Dedifferentiated amniotic fluid mesenchymal stem cell (primary cell): ENCODE measurements around the gene EN1.

Experiments
- DNase-seq: peaks from one replicate; pipeline ENCODE4 v3.0.0-alpha.2; 2016; ENCODE audit errors: extremely low spot score

The EN1 gene

GRCh38 chr2:118856330-118856977 is 9.0 kb upstream of the EN1 start:
- DNase-seq, result no peak

- DNase-seq, result peak; percentile 54
These were observed 8.2 kb upstream of the EN1 start for GRCh38 chr2:118855451-118856279.

GRCh38 chr2:118854507-118855345 is 7.3 kb upstream of the EN1 start:
- DNase-seq, result no peak

DNA sequence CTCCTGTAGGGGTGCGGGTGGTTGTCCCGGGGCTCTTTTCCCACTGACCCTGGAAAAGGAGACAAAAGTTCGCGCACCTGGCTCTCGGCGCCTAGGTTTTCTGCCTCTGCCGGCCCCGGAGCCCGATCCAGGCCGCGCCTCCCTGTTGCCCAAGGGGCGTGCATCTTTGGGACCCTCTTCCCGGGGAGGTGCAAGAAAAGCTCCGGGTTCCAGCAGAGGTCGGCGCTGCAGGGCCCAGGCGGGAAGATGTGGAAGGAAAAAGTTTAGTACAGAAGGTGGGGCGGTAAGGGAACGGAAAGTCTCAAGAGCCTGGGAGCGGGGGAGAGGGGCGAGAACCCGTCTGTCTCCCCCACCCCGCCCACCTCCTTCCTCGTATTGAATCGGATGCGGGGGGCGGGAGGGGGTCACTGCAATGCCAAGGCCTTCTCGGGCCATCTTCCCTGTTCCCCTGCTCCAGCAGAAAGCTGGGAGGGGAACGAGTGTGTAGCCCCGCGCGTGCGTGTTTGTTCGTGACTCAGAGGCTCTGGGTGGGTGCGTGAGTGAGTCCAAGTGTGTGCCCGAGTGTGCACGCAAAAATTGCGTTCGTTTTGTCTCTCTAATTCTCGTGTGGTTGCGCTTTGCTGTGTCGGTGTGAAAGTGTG is 6.3 kb upstream of the EN1 start:
- no peak for DNase-seq

DNA sequence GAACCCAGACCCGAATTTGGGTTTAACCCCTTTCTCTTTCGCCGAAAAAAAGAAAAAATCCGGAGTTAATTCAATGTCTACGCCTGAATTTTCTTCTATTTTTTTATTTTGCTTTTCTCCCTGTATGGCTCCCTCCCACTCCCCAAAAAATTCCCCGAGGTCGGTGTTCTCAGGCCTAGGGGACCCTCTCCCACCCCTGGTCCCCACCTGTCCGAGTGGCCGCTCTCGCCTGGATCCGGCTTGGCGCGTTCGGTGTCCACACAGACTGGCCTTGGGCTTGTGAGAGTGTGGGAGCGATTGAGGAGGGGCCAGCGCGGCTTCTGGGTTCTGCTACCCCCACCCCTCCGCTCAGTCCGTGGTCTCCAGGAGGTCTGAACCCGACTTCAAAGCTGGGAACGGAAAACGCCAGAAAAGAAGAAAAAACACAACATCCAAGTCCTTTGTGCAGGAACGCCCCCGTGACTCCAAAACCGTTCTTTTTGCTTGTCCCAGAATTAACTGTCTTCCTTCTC is 5.7 kb upstream of the EN1 start:
- no peak for DNase-seq

DNA sequence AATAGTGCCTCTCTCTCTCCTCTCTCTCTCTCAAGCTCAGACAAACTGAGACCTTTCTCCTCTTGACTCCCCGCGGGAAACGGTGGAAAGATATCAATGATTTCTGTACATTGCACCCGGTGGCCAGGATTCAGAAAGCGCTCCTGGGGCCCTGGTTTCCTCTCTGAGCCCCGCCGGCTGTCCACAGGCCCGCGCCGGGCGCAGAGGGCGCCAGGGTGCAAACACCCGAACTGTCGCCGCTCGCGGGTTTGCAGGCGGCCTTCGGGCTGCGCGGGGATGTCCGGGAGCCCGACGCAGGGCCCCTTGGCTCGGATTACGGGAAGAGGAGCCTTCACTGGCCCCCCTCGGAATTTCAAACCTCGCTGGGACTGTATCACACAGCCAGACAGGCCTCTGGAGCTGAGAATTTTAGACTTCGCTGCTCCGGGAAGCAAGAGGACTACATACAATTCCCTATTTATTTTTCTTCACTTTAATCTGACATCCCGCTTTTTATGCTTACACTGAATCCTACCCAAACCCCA is 5.2 kb upstream of the EN1 start:
- DNase-seq, result no peak

GRCh38 chr2:118851650-118852049 is 4.2 kb upstream of the EN1 start:
- no peak for DNase-seq

- DNase-seq, result no peak
These were observed 3.5 kb upstream of the EN1 start for GRCh38 chr2:118850901-118851415.

- no peak for DNase-seq
These were observed 2.9 kb upstream of the EN1 start for GRCh38 chr2:118850168-118850900.

DNA sequence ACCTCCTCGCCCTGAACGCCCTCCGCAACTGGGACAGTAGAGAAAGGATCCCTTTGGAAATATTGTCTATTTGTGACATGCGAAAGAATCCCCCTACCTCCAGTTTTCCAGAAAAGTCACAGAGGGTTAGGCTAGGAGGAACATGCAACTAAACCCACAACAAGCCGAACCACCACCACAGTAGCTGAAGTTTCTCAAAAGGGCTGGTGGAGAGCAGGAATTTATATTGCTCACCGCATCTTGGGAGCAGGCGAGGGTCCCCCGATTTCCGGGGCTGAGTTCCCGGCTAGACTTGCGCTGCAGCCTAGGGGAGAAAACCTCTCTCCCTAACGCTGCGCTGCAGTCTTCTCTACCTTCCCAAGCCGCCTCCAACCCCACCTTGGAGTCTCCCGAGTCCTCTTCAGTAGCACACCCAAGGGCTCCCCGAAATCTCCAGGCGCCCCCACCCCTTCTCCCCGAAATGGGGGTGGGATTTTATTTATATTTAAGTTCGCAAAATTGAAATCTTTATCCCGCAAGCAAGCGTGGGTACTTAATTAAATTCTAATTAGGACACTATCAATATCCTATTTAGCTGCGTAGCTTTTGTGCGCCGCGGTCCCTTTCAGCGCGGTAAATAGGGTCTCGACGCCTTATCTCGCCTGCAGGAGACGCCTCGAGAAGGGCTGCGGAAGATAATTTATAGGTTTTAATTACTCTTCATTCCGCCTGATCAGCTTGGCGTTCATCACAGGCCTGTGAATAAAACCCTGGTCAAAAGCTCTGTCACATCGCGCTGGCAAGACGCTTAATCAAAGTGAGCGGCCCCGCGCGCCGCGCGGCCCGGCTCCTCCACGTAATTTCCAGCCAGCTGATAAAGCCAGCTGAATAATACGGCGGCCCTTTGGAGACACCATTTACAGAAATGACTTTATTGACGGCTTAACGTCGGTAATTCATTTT is 2.0 kb upstream of the EN1 start:
- DNase-seq, result no peak

DNA sequence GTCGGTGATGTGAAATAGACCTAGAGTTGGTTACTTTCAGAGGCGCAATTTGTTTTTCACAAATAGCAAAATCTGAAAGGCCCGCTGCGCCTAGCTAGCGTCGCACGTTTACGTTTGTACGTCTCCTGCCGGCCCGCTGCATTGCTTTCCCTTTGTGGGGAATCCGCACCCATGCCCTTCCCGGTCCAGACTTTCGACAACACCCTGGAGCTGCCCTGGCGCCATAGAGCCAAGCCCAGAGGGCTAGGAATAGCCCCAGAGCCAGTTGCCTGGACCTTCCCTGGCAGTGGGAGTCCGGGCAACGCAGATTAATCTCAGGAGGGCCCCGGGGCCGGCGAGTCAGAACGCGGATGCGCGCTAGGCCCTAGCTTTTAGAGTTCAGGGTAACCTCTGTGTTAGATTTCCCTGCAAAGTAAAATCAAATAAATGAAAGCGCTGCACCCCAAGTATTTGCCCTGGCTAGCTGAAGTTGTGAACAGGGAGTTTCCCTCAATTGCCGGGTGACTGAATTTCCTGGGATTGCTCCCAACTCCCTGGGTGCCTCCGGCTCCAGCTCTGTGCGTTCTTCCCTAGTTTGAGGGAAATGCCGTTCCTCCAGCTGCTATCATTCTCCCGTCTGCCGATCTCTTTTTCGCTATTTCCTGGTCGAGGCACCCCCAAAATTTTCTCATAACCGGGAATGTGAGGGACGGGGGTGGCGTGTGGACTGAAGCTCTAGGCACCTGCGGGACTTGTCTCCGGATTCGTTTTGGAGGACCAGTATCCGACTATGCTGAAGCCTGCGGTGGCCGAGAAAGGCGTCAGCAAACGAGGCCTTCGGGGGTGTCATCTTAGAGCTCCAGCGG is 1.2 kb upstream of the EN1 start:
- DNase-seq, result no peak

DNA sequence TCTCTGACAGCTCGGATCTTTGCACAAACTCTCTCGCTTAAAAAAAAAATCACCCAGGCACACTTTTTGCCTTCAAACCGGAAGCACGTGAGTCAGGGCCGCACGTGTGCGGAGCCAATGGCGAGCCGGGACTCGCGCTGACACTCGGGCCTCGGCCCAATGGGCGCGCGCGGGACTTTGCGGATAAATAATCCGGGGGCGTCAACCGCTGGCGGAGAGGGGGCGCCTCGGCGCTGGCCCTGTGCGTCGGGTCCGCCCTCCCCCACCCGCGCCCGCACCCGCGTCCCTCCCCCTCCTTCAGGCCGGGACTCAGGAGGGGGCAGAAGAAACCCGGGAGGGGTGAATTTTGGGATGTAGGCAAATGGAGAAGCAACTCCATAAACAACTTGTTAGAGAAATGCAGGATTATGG is 319 bp upstream of the EN1 start:
- no peak for DNase-seq

GRCh38 chr2:118846442-118846952 is 951 bp downstream of the EN1 start:
- DNase-seq, result no peak

GRCh38 chr2:118845522-118846441 is 1.7 kb downstream of the EN1 start:
- no peak for DNase-seq

DNA sequence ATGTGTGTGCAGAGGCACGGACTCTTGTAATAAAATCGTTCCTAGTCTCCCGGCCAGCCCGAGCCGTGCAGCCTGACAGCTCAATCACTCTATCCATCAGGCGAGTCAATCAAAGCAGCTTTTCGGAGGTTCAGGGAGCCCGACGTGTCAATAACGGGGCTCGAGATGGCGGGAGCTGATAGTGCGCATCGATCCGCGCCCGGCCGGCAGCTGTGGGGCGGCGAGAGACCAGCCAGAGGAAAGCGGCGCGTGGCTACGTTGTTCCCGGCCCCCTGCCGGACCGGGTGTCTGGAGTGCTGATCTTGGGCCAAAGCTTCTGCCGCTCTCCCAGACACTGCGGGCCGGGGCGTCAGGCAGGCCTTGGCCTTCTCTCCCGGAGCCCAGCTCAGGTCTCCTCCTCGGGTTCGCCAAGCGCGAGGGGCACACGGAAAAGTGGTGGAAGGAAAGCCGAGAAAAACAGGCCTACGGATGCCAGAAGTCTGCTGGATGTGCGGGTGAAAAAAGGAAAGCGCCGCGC is 2.4 kb downstream of the EN1 start:
- DNase-seq, result no peak

DNA sequence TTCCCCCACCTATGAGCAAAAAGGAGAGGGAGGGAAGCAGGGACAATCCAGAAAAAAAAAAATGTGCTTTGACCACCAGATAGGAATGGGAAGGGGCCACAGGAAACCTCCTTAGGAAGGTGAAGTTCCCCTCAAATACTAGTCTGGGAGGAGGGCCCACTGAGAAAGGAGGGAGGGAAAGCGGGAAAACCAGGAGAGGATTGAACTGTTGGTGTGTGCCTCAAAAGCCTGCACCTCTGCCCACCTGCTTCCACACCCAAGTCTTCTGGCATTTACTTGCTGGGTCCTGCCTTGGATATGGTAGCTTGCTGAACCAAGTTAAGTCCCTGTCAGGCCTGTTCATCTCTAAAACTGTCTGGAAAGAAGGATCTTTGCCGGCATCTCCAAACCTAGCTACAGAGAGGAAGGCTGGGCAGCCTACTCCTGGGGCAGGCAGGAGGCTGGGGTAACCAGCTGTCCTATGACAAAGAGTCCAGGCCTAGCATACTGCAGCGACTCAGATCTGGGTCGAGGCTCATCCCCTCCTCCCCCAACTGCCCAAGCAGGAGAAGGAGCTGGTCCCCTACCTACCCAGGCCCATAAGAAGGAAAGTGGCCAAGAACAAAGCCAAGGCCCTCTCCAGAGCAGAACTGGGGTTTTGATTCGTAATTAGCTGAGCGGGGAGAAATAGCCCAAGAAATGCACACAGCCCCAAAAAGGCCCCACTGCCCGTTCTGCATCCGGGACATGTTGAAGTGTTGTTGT is 3.0 kb downstream of the EN1 start:
- no peak for DNase-seq
